Epithelial cell of proximal tubule (primary cell): Measurements from ENCODE around the gene AOPEP. TPM values are rescaled to one million over a fixed set of nuclear protein-coding genes. Genes with fewer than 3 reads are reported as not detected.

Experiments used
- DNase-seq: peaks from one replicate; pipeline ENCODE4 v3.0.0-alpha.2; 2011; ENCODE audit warnings: low read depth
- H3K4me3 ChIP-seq: 2 replicates; pipeline ENCODE4 v1.5.1; 2011; ENCODE audit warnings: low read depth, mild to moderate bottlenecking, low read length
- total RNA-seq: library from RNA; depleted of rRNA; stranded (reverse); fragments of >200 nt; gene quantifications from 2 replicates; pipeline ENCODE4 v1.2.3, GENCODE V29; 2015
- TF ChIP-seq, protein P1 (sequence below): conservative IDR thresholded peaks from 2 replicates; pipeline ENCODE4 v1.5.1; 2012; ENCODE audit warnings: low read depth, mild to moderate bottlenecking, low read length

The AOPEP gene
- total RNA-seq, 1 donor from 2014 or later = 27.0 TPM

DNA sequence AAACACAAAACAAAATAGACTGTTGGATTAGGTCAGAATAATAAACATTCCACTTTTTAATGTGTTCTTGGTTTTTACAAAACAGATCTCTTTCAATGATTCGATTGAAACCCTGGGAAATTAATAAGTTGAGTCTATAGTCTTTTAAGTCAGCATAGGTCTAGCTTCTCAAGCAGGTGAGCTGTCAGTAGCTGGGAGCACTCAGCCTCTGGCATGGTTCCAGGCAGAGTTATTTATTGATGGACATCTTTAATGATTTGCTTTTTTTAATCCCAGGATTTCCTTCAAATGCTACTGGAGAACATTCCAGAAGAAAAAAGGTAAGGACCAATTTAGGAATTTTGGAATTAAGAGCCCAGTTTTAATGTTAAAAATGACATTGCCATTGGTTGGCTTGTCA, 241.0 kb downstream of the AOPEP start:
- TF ChIP-seq, protein P1, sequence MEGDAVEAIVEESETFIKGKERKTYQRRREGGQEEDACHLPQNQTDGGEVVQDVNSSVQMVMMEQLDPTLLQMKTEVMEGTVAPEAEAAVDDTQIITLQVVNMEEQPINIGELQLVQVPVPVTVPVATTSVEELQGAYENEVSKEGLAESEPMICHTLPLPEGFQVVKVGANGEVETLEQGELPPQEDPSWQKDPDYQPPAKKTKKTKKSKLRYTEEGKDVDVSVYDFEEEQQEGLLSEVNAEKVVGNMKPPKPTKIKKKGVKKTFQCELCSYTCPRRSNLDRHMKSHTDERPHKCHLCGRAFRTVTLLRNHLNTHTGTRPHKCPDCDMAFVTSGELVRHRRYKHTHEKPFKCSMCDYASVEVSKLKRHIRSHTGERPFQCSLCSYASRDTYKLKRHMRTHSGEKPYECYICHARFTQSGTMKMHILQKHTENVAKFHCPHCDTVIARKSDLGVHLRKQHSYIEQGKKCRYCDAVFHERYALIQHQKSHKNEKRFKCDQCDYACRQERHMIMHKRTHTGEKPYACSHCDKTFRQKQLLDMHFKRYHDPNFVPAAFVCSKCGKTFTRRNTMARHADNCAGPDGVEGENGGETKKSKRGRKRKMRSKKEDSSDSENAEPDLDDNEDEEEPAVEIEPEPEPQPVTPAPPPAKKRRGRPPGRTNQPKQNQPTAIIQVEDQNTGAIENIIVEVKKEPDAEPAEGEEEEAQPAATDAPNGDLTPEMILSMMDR = no peak
- H3K4me3 ChIP-seq = no peak overlapping the region
- no peak for DNase-seq

- TF ChIP-seq, protein P1 = no peak
- DNase-seq = no peak
- H3K4me3 ChIP-seq = no peak overlapping the region
These were observed 245.1 kb downstream of the AOPEP start for GRCh38 chr9:94971378-94972131.

DNA sequence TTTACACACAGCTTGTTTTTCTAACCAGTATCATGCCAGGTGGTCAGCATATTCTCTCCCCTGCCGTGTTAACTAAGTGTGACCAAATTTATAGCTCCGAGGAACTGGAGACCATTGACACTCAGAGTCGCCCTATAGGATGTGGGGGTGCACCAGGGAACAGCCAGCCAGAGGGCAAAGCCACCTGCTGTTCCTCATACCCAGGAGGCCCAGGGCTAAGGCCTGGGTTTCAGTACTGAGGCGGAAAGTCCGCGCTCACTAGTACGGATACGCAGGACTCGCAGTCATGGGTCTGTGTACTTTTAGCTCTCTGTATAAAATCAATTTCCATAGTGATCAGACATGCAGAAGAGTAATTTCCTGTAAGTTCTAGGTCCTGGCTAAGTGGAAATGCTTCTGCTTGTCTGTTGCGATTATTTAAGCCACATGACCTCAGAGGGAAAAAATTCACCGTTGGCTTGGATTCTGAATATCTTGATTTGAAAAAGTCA, 247.0 kb downstream of the AOPEP start:
- TF ChIP-seq, protein P1 = no peak
- no peak overlapping the region for H3K4me3 ChIP-seq

GRCh38 chr9:94974154-94974879, 247.8 kb downstream of the AOPEP start:
- no peak for DNase-seq
- TF ChIP-seq, protein P1 = no peak
- H3K4me3 ChIP-seq = no peak overlapping the region

More for the DNA sequence above, 247.0 kb downstream of the AOPEP start:
- no peak for DNase-seq

- DNase-seq = no peak
- TF ChIP-seq, protein P1 = no peak
- H3K4me3 ChIP-seq = no peak overlapping the region
These were observed 249.0 kb downstream of the AOPEP start for GRCh38 chr9:94975480-94975879.

GRCh38 chr9:94976077-94976476, 249.6 kb downstream of the AOPEP start:
- TF ChIP-seq, protein P1 = no peak
- H3K4me3 ChIP-seq = no peak overlapping the region
- DNase-seq = no peak
